Cerebellar nuclear complex (tissue), 1 donor: ENCODE results near the gene PTCHD1.
A peak's percentile ranks its signal among the peaks of the same experiment; 100 is the strongest.

Experiments used
- DNase-seq, 2 experiments: peaks; one replicate each; lab custom pipeline; 2025; lab: John Stamatoyannopoulos, UW

The PTCHD1 gene

GRCh38 chrX:23334848-23335599, at the start of gene PTCHD1:
PTCHD1 (plus strand) TSS chrX:23334849; CDS start chrX:23334876, 27 bp downstream.
- DNase-seq: no peak

GRCh38 chrX:23286731-23287130, 47.9 kb upstream of the PTCHD1 start:
- no peak for DNase-seq

DNA sequence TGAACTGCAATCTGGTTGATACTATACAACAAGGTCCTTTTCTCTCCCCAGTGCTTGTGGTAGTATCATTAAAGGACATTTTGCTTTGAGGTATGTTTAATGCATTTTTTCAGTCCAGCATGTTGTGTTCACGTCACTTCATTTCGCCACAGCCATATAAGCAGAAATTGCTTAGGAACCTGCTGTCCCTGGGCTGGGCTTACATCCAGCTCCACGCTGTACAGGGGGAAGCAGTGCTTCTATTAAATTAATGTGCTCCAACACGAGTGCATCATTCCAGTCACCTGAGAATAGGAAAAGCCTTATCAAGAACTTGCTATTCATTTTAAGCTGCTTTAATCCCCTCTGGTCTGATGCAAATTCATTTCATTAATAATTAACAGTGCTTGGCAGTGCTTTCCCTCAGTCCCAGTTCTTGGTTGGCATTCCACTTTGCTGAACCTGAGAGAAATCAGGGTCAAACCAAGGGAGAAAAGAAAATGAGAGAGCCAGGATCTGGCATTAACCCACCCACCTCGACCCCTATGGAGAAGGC, 47.4 kb upstream of the PTCHD1 start:
- DNase-seq: peak in 1 of 2 experiments; percentile 8

DNA sequence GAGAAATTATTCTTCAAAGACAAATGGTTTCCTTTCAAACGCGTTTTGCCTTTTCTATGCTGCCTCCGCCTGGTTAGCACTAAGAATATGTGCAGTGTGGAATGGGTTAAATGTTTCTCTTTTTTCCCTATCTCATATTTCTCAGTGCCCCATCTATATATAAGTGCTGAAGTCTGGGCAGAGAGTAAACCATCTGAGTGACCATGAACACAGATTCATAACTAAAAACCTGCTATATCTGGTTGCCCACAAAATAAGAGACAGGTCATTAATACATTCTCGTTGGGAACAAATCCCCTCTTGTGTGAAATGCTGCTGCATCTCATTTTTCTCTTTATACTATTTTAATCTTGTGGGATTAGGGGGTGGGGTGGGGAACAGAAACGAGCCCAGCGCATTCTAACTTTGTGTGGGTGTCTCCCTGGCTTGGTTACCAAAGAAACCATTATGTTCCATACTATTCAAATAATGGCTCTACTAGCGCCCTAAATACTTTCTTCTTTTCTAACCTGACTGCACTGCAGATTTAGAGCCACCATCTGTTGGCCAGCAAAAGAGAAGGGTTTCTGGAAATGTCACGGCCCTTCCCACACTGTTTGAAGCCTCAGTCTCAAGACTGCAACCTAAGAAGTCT, 42.2 kb upstream of the PTCHD1 start:
- no peak for DNase-seq

DNA sequence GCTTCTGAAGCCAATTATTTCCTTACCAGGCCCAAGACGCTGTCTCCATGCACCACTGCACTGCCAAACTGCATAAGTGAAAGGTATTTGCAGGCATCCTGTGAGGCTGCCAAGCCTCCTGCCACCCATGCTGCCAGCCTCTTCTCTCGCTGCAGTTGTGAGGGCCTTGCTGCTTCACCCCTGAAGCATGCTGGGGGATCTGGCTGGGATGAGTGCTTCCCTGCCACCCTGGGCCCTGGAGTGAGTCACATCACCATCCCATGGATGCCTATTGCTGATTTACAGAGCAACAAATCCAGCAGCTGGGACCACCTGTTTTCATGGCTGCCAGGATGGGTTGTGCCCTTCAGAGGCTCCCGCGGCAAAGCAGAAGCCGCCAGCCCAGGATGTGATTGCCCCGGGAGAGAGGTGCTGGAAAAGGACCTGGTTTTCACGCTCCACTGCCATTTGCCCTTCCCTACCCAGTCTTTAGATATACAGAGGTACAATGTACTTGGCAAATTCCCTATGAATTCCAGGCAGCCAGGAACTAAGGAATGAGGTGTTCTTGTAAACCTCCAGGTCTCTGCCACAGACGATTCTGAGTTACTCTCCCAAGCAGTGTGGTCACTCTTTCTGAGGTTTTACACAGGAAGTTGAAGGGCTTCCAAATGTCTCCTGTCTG, 41.5 kb upstream of the PTCHD1 start:
- peak in 1 of 2 experiments; percentile 11 for DNase-seq

GRCh38 chrX:23304881-23305280, 29.8 kb upstream of the PTCHD1 start:
- DNase-seq: no peak

DNA sequence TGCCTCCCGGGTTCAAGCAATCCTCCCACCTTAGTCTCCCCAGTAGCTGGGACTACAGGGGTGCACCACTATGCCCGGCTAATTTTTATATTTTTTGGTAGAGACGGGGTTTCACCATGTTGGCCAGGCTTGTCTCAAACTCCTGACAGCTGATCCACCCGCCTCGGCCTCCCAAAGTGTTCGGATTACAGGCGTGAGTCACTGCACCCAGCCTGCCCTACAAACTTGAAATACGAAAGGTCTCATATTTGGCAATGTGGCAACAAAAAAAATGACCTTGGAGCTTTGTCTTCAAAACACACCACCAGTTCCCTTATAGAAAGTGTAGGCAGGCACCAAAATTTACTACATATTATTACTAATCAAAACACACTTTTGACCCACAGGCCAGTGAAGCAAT, 22.9 kb upstream of the PTCHD1 start:
- DNase-seq: no peak

- DNase-seq: no peak
Observed at GRCh38 chrX:23312136-23312535, 22.5 kb upstream of the PTCHD1 start.

DNA sequence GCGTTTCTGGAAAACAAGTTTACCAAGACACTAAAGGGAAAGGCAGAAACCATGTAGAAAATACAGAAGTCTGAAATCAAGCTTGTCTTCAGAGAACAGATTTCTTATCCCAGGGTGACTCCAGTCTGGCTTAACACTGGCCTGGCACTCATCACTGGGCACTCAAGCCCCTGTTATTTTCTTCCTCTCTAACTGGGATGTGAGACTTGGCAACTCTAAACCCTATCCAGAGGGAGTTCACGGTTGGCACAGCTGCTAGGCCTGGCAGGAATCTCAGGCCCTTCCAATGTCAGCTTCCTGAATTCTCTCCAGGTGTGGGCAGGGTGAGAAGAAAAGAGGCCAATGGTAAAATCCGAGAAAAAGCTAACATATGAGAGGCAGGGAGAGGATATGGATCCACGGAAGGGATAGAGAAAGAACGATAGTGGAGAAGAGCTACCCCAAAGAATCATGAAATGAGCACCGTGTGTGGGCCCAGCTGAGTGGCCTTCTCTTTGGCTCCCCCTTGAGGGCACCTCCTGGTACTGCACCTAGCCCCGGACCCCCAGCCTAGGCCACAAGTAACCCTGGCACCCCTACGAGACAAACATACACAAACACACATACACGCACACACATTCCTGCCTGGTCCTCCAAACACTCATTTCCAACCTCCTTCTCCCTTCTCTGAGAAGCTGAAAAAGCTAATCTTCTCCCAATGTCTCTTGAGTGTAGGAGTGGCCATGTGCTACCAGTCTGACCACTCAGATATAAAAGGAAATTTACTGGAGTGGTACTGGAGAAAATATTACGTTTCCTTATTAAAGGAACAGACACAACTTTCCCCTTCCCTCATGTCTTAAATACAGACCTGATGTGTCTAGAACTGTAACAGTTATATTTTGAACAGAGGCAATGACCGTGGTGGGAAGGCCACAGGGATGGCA, 16.6 kb upstream of the PTCHD1 start:
- DNase-seq: no peak

DNA sequence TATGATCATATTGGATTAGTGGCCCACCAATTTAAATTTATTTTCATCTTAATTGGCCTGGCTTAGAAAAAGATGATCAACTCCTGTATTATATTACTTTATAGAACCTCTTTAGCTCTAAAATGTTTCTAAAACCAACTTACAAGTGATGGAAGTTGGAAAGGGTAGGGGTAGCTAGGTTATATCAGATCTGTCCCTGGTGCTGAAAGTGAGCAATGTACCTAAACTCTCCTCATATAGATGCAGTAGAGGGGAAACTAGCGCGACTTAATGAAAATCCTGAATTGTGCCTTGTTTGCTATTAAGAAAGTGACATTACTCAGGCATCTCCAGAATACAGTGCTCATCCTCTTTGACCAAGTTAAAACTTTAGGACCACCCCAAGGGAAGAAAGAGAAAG, 7.5 kb upstream of the PTCHD1 start:
- no peak for DNase-seq

- DNase-seq: peak in 1 of 2 experiments; percentile 1
Observed at GRCh38 chrX:23331701-23332100, 2.9 kb upstream of the PTCHD1 start.

DNA sequence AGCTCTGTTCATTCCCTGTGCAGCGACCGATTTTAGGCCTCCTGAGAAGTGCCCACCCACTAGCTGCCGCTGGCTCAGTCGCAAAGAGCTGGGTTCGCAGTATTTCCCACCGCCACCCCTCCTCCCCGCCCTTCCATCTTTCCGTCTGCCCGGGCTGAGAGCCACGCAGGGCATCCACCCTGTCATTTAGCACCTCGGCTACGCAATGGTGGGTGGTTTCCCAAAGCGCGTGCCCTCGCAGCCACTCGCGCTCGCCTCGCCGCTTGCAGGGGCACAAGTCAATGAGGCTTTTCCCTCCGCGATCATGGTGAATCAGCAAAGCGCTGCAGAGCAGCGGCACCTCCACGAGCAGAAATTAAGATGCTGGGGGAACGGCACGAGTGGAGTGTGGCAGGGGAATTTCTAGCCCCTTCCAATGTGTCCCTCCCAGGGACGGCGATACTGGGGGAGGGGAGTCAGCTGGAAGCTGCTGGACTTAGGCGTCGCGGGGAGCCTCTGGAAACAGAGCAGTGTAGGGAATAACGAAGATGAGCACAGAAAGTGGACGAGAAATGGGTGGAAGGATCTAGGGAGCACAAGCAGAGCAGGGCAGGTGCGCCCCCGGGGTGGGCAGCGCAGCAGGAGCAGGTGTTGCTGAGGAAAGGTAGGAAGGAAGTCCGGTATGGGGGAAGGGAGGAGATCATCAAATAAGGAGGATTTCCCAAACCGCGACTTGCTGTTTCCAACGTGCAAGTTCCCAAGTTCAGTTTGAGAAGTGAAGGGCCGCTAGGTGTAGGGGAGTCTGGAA, 2.4 kb upstream of the PTCHD1 start:
- DNase-seq: no peak

- no peak for DNase-seq
Observed at GRCh38 chrX:23332888-23333821, 1.5 kb upstream of the PTCHD1 start.

GRCh38 chrX:23333842-23334520, 668 bp upstream of the PTCHD1 start:
- no peak for DNase-seq

DNA sequence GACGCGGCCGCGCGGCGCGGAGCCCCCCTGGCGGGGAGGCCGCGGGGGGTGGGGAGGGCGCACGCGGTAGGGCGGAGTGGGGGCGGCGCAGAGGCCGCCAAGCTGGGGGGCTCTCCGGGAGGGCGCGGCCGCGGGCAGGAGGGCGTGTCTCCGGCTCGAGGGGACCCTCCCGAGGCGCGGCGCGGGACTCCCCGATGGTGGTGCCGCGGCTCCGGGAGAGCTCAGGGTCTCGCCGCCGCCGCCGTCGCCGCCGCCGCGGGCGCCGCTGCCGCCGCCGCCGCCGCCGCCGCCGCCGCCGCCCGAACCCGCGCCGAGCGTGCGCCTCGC, 165 bp upstream of the PTCHD1 start:
- no peak for DNase-seq

DNA sequence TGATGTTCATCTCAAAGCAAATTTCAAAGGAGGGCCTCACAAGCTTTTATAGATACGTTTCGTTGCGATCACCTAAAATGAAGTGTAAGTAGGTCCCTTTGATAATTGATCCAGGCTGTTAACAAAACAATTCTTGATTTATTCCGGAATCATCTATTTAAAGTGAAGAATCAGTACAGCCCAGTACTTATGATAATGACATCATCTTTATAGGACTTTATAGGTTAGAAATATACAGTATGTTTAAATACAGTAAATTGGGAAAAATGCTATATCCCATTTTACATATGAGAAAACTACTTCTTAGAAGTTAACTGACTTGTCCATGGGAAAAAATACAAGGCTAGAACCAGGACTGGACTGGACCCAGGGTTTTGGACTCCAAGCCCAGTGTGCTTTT, 3.7 kb downstream of the PTCHD1 start:
- DNase-seq: no peak

DNA sequence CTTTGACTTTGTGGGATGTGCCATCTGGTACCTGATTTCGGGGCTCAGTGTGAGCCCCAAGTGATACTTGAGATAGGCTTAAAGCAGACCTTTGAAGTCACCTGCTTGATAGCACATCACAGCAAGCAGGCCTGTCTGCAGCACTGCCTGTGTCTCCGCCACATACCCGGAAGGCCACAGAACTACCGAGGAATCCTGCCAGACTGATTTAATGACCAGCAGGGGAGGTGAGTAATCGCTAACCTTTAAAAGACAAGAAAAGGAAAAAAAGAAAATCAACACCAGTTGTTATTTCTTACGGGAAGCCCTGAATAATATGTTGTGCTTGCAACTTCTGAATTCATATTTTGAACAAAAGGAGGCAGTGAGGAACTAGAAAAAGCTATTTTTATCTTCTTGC, 6.8 kb downstream of the PTCHD1 start:
- DNase-seq: peak in 1 of 2 experiments; percentile 9

DNA sequence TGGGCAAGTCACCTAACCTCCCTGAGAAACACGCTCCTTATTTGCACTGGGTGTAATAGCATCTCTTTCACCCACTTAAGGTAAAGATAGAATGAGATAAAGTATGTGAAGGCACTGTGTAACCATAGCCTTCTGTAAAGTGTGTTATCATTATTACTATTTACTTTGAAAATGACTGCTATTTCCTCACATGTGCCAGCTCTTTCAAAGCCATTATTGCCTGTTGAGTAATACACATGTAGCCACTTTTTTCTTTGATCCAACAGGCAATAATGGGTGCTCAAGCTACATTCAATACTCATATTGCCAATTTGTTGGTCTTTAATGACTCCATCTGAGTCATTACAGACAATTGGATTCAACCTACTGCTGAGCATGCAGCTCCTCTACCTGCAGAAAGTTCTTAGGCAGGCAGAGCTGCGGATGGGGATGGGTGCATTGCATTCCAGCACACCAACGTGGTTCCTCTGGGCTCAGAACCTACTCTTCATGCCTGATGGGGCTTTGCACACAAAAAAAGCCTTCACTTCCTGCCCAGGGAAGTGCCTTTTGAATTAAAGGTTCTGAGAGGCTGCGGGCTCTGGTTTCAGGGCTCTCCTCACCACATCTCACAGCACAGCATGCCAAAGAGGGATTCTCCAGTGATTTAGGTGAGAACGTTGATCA, 9.7 kb downstream of the PTCHD1 start:
- no peak for DNase-seq

DNA sequence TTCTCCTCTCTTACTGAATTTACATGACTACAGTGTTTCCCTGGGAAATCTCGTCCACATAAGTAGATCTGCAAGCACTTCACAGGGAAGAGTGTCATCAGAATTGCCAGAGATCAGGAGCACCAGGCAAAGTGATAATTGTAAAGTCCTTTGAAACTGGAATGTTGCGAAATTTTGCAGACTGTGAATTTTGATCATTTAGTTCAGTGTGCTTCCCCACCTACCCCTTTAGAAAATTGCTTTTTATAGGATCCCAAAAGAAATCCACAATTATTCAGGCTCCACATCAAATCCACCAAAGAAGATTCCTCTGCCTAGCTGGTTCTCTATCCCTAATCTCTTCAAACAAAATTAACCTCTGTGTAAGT, 10.2 kb downstream of the PTCHD1 start:
- DNase-seq: no peak
